ENCODE measurements around the gene BBC3.

BBC3 gene

DNA sequence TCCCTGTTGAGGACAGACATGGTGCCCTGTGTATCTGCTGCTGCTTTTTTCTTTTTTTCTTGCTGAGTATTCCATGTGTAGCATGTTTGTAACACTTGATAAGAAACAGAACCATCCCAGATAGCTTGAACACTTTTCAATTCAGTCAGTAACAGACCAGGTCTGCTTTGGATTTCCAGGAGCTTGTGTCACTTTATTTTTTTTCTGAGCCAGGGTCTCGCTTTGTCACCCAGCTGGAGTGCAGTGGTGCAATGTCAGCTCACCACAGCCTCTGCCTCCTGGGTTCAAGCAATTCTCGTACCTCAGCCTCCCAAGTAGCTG lies 43.7 kb downstream of the BBC3 start:
- H2AFZ ChIP-seq (ENCODE audit: low read length), result no peak overlapping the region
- no peak overlapping the region for H3K27ac ChIP-seq (replicated peaks; ENCODE audit: low read length)
- no peak overlapping the region for H3K4me2 ChIP-seq (ENCODE audit: insufficient read depth, low read length, poor library complexity, severe bottlenecking)
- H3K9me3 ChIP-seq (replicated peaks in 1 of 2; ENCODE audit: control insufficient read depth in 2 of 2, insufficient read depth in 1 of 2, low read depth in 1 of 2, low read length in 2 of 2), result peaks cover 0 to 2% of the 10 kb centered on the region in 2 donors
- no peak overlapping the region for H3K4me3 ChIP-seq (ENCODE audit: low read length in 2 of 2)
- no peak overlapping the region for H3K4ac ChIP-seq (ENCODE audit: low read length)
- no peak overlapping the region for H4K8ac ChIP-seq (ENCODE audit: low read depth, low read length)
- WGBS, 2 donors (ENCODE audit: extremely low coverage in 2 of 2, insufficient read length in 2 of 2, insufficient replicate concordance in 1 of 2), result no CpG with 5 or more reads among the region's 2 CpGs
- no peak overlapping the region for H2BK15ac ChIP-seq (ENCODE audit: low read length)
- H3K36me3 ChIP-seq (replicated peaks in 1 of 2; ENCODE audit: control insufficient read depth in 2 of 2, insufficient read depth in 2 of 2, low read length in 2 of 2), result peaks cover 24 to 93% of the 10 kb centered on the region in 2 donors
- no peak overlapping the region for H2BK12ac ChIP-seq (ENCODE audit: low read length)
- H2BK5ac ChIP-seq (ENCODE audit: low read length), result no peak overlapping the region
- H3K14ac ChIP-seq (ENCODE audit: low read length), result no peak overlapping the region
- peaks cover 0 to 4% of the 10 kb centered on the region in 2 donors for H3K4me1 ChIP-seq (ENCODE audit: control insufficient read depth in 2 of 2, insufficient read depth in 1 of 2, low read depth in 1 of 2, low read length in 2 of 2)
- DNase-seq (ENCODE audit: low spot score), result no peak
- no peak overlapping the region for H3K18ac ChIP-seq (ENCODE audit: low read length)
- peaks cover 7% of the 10 kb centered on the region for H3K79me1 ChIP-seq (ENCODE audit: low read depth, low read length)
- H2AK5ac ChIP-seq (ENCODE audit: low read depth, low read length), result no peak overlapping the region
- no peaks in the 10 kb centered on the region for H3K27me3 ChIP-seq (ENCODE audit: control insufficient read depth in 3 of 3, insufficient read depth in 3 of 3, low read depth in 1 of 3, low read length in 3 of 3)
- no peak overlapping the region for H3K9ac ChIP-seq (ENCODE audit: low read depth, low read length, poor library complexity)
- no peak overlapping the region for H2BK120ac ChIP-seq (ENCODE audit: low read depth, low read length)
- H4K91ac ChIP-seq (ENCODE audit: low read depth, low read length, poor library complexity), result no peak overlapping the region
- no peak overlapping the region for H3K23ac ChIP-seq (ENCODE audit: low read depth, low read length, poor library complexity)

DNA sequence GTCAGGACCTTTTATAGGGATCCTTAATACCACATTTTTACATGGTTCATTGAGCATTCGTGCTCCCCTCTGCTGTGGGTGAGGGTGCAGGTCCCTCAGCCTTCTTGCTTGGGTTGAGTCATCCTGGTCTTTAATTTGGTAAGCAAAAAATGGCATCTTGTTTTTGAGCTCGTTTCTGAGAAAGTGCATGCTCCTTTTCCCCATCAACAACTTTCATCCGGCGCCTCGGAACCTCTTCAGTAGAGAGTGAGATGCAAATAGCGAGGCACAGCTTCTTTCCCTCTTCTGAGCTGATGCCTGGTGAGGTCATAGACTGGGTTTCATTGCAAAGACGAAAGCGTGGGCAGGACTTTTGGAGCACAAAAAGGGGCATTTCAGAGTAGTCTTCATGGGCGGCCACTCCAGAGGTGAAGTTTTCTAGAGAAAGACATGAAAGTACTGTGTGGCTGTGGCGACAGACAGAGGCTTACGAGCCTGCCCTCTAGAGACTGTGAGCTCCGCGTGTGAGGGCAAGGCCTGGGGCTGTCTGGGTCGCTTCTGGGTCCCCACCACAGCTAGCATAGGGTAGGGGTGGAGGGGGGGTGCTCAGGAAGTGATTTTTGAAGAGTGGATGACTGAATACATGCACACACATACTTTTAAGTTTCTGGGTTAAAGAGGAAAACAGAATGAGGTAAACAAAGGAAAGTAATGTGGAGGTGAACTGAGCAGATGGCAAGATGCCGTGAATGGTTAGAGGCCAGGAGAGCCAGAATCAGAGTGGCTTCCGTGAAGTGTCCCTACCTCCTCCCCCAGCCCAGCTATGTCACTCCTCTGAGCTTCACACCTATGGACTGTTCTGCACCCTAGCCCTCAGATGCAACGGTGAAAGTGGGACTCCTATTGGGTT lies 44.3 kb downstream of the BBC3 start:
- WGBS, 2 donors (ENCODE audit: extremely low coverage in 2 of 2, insufficient read length in 2 of 2, insufficient replicate concordance in 1 of 2), result no CpG with 5 or more reads among the region's 17 CpGs
- no peak overlapping the region for H3K18ac ChIP-seq (ENCODE audit: low read length)
- no peak overlapping the region for H2AK5ac ChIP-seq (ENCODE audit: low read depth, low read length)
- H2BK15ac ChIP-seq (ENCODE audit: low read length), result no peak overlapping the region
- no peak overlapping the region for H3K4me2 ChIP-seq (ENCODE audit: insufficient read depth, low read length, poor library complexity, severe bottlenecking)
- H2AFZ ChIP-seq (ENCODE audit: low read length), result no peak overlapping the region
- H3K27me3 ChIP-seq (ENCODE audit: control insufficient read depth in 3 of 3, insufficient read depth in 3 of 3, low read depth in 1 of 3, low read length in 3 of 3), result no peaks in the 10 kb centered on the region
- H4K91ac ChIP-seq (ENCODE audit: low read depth, low read length, poor library complexity), result no peak overlapping the region
- no peak overlapping the region for H2BK12ac ChIP-seq (ENCODE audit: low read length)
- H3K4ac ChIP-seq (ENCODE audit: low read length), result no peak overlapping the region
- H3K4me3 ChIP-seq (ENCODE audit: low read length in 2 of 2), result no peak overlapping the region
- H4K8ac ChIP-seq (ENCODE audit: low read depth, low read length), result no peak overlapping the region
- peaks cover 0 to 4% of the 10 kb centered on the region in 2 donors for H3K4me1 ChIP-seq (ENCODE audit: control insufficient read depth in 2 of 2, insufficient read depth in 1 of 2, low read depth in 1 of 2, low read length in 2 of 2)
- H3K14ac ChIP-seq (ENCODE audit: low read length), result no peak overlapping the region
- peaks cover 25 to 95% of the 10 kb centered on the region in 2 donors for H3K36me3 ChIP-seq (replicated peaks in 1 of 2; ENCODE audit: control insufficient read depth in 2 of 2, insufficient read depth in 2 of 2, low read length in 2 of 2)
- H3K23ac ChIP-seq (ENCODE audit: low read depth, low read length, poor library complexity), result no peak overlapping the region
- H3K79me1 ChIP-seq (ENCODE audit: low read depth, low read length), result peaks cover 4% of the 10 kb centered on the region
- H2BK5ac ChIP-seq (ENCODE audit: low read length), result no peak overlapping the region
- peaks cover 0 to 2% of the 10 kb centered on the region in 2 donors for H3K9me3 ChIP-seq (replicated peaks in 1 of 2; ENCODE audit: control insufficient read depth in 2 of 2, insufficient read depth in 1 of 2, low read depth in 1 of 2, low read length in 2 of 2)
- H3K27ac ChIP-seq (replicated peaks; ENCODE audit: low read length), result no peak overlapping the region
- no peak for DNase-seq (ENCODE audit: low spot score)
- H3K9ac ChIP-seq (ENCODE audit: low read depth, low read length, poor library complexity), result no peak overlapping the region
- H2BK120ac ChIP-seq (ENCODE audit: low read depth, low read length), result no peak overlapping the region

DNA sequence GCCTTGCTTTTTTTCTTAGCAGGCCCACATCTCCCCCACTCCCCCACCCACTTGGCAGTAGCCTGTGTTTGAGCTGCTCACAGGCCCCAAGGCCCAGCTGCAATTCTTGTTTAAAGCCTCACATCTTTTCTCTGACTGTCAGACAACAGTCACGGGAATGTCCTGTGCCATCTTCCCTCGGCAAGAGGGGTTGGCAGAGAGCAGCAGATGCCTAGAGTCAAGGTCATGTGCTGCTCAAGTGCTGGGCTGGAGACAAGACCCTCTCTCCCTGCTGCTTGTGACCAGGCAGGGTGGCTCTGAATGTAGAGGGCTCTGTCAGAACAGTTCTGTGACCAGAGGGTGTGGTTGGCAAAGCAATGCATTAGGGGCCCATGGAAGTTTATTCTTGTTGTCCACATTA lies 47.4 kb downstream of the BBC3 start:
- Histone ChIP-seq H3K4me3 (ENCODE audit: low read length in 2 of 2) (no peak overlapping the region), H4K91ac (ENCODE audit: low read depth, low read length, poor library complexity) (no peak overlapping the region), H3K27ac (replicated peaks; ENCODE audit: low read length) (no peak overlapping the region), H2AFZ (ENCODE audit: low read length) (no peak overlapping the region), H3K36me3 (replicated peaks in 1 of 2; ENCODE audit: control insufficient read depth in 2 of 2, insufficient read depth in 2 of 2, low read length in 2 of 2) (peaks cover 20 to 91% of the 10 kb centered on the region in 2 donors), H3K9me3 (replicated peaks in 1 of 2; ENCODE audit: control insufficient read depth in 2 of 2, insufficient read depth in 1 of 2, low read depth in 1 of 2, low read length in 2 of 2) (peaks cover 0 to 2% of the 10 kb centered on the region in 2 donors), H2BK5ac (ENCODE audit: low read length) (no peak overlapping the region), H2BK12ac (ENCODE audit: low read length) (no peak overlapping the region), H2BK15ac (ENCODE audit: low read length) (no peak overlapping the region), H2AK5ac (ENCODE audit: low read depth, low read length) (no peak overlapping the region), H3K23ac (ENCODE audit: low read depth, low read length, poor library complexity) (no peak overlapping the region), H3K14ac (ENCODE audit: low read length) (no peak overlapping the region), H3K4ac (ENCODE audit: low read length) (no peak overlapping the region), H3K4me1 (ENCODE audit: control insufficient read depth in 2 of 2, insufficient read depth in 1 of 2, low read depth in 1 of 2, low read length in 2 of 2) (peaks cover 0 to under 1% of the 10 kb centered on the region in 2 donors), H3K27me3 (ENCODE audit: control insufficient read depth in 3 of 3, insufficient read depth in 3 of 3, low read depth in 1 of 3, low read length in 3 of 3) (no peaks in the 10 kb centered on the region), H3K18ac (ENCODE audit: low read length) (no peak overlapping the region), H4K8ac (ENCODE audit: low read depth, low read length) (no peak overlapping the region), H3K4me2 (ENCODE audit: insufficient read depth, low read length, poor library complexity, severe bottlenecking) (no peak overlapping the region), H2BK120ac (ENCODE audit: low read depth, low read length) (no peak overlapping the region), H3K9ac (ENCODE audit: low read depth, low read length, poor library complexity) (no peak overlapping the region), H3K79me1 (ENCODE audit: low read depth, low read length) (peaks cover 5% of the 10 kb centered on the region)
- WGBS, 2 donors (ENCODE audit: extremely low coverage in 2 of 2, insufficient read length in 2 of 2, insufficient replicate concordance in 1 of 2), result no CpG with 5 or more reads among the region's 2 CpGs
- DNase-seq (ENCODE audit: low spot score), result no peak

DNA sequence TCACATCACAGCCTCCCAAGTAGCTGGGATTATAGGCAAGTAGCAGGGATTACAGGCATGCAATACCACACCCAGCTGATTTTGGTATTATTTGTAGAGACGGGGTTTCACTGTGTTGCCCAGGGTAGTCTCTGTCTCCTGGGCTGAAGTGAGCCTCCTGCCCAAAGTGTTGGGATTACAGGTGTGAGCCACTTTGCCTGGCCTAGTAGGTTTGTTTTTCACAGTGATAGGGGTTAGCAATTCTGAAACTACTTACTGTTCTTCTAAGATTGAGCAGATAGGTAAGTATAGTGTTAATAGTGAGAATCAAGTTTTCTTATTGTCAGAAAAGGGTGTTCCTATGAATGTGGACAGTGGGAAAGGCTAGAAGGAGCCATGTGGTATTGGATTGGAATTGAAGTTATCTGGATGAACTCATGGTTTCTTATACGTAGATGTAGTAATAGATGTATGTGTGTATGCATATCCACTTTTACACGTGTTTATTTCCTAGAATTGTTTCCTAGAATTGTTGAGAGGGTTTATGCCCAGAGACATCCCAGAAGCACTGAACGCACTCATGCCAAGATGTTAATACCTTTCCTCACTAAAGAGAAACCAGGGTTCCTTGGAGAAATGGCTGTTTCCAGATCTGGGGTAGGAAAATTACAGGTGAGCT lies 51.2 kb downstream of the BBC3 start:
- Histone ChIP-seq H4K91ac (ENCODE audit: low read depth, low read length, poor library complexity) (no peak overlapping the region), H3K79me1 (ENCODE audit: low read depth, low read length) (peaks cover 7% of the 10 kb centered on the region), H3K36me3 (replicated peaks in 1 of 2; ENCODE audit: control insufficient read depth in 2 of 2, insufficient read depth in 2 of 2, low read length in 2 of 2) (peaks cover 32 to 94% of the 10 kb centered on the region in 2 donors), H3K9ac (ENCODE audit: low read depth, low read length, poor library complexity) (no peak overlapping the region), H4K8ac (ENCODE audit: low read depth, low read length) (no peak overlapping the region), H3K18ac (ENCODE audit: low read length) (no peak overlapping the region), H3K27me3 (ENCODE audit: control insufficient read depth in 3 of 3, insufficient read depth in 3 of 3, low read depth in 1 of 3, low read length in 3 of 3) (no peaks in the 10 kb centered on the region), H3K27ac (replicated peaks; ENCODE audit: low read length) (no peak overlapping the region), H3K4me2 (ENCODE audit: insufficient read depth, low read length, poor library complexity, severe bottlenecking) (no peak overlapping the region), H3K14ac (ENCODE audit: low read length) (no peak overlapping the region), H2AFZ (ENCODE audit: low read length) (no peak overlapping the region), H2BK5ac (ENCODE audit: low read length) (no peak overlapping the region), H2AK5ac (ENCODE audit: low read depth, low read length) (no peak overlapping the region), H2BK120ac (ENCODE audit: low read depth, low read length) (no peak overlapping the region), H2BK12ac (ENCODE audit: low read length) (no peak overlapping the region), H3K4ac (ENCODE audit: low read length) (no peak overlapping the region), H2BK15ac (ENCODE audit: low read length) (no peak overlapping the region), H3K4me1 (ENCODE audit: control insufficient read depth in 2 of 2, insufficient read depth in 1 of 2, low read depth in 1 of 2, low read length in 2 of 2) (no peaks in the 10 kb centered on the region), H3K4me3 (ENCODE audit: low read length in 2 of 2) (no peak overlapping the region), H3K23ac (ENCODE audit: low read depth, low read length, poor library complexity) (no peak overlapping the region), H3K9me3 (replicated peaks in 1 of 2; ENCODE audit: control insufficient read depth in 2 of 2, insufficient read depth in 1 of 2, low read depth in 1 of 2, low read length in 2 of 2) (peaks cover 0 to 2% of the 10 kb centered on the region in 2 donors)
- no CpG with 5 or more reads among the region's 4 CpGs for WGBS, 2 donors (ENCODE audit: extremely low coverage in 2 of 2, insufficient read length in 2 of 2, insufficient replicate concordance in 1 of 2)
- no peak for DNase-seq (ENCODE audit: low spot score)

Measured in neuronal stem cell (in vitro differentiated cells).